Mucosa of gallbladder (tissue), 1 donor: ENCODE measurements around the gene CCK. TPM values are rescaled to one million over a fixed set of nuclear protein-coding genes. Genes with fewer than 3 reads are reported as not detected.

Experiments used
- DNase-seq: peaks from one replicate; pipeline ENCODE4 v3.0.0-alpha.2; 2020; ENCODE audit warnings: low spot score
- total RNA-seq: library from RNA; stranded (reverse); gene quantifications from one replicate; pipeline ENCODE4 v1.2.1, GENCODE V29; 2021
- donor health status: DM: no; HTN: no; CAD: no.

Gene CCK
- total RNA-seq, 1 donor from 2014 or later, result 1.3 TPM

- no peak for DNase-seq
Observed at GRCh38 chr3:42225486-42226363, 40.3 kb downstream of the CCK start.

- DNase-seq, result no peak
Observed at GRCh38 chr3:42224658-42225421, 41.1 kb downstream of the CCK start.

GRCh38 chr3:42224178-42224577, 41.8 kb downstream of the CCK start:
- DNase-seq, result no peak

GRCh38 chr3:42222942-42223693, 42.9 kb downstream of the CCK start:
- DNase-seq, result no peak

GRCh38 chr3:42220436-42221121, 45.4 kb downstream of the CCK start:
- DNase-seq, result no peak

- no peak for DNase-seq
Observed at GRCh38 chr3:42216931-42217333, 49.1 kb downstream of the CCK start.

- DNase-seq, result no peak
Observed at GRCh38 chr3:42216302-42216701, 49.7 kb downstream of the CCK start.

GRCh38 chr3:42214565-42215283, 51.3 kb downstream of the CCK start:
- no peak for DNase-seq

- DNase-seq, result no peak
Observed at GRCh38 chr3:42214064-42214463, 51.9 kb downstream of the CCK start.

- no peak for DNase-seq
Observed at GRCh38 chr3:42213417-42213816, 52.6 kb downstream of the CCK start.

GRCh38 chr3:42210726-42211125, 55.3 kb downstream of the CCK start:
- DNase-seq, result no peak

GRCh38 chr3:42209917-42210316, 56.1 kb downstream of the CCK start:
- DNase-seq, result no peak

Other genes with a start within 250 kb of the CCK start
- 101 TPM for gene TRAK1, start 174.8 kb downstream of the CCK start, total RNA-seq
- 0.32 TPM for gene LYZL4, start 144.4 kb upstream of the CCK start, total RNA-seq
- 91.7 TPM for gene VIPR1, start 236.5 kb upstream of the CCK start, total RNA-seq